Measurements from ENCODE around the gene MRPL39.

MRPL39 gene

DNA sequence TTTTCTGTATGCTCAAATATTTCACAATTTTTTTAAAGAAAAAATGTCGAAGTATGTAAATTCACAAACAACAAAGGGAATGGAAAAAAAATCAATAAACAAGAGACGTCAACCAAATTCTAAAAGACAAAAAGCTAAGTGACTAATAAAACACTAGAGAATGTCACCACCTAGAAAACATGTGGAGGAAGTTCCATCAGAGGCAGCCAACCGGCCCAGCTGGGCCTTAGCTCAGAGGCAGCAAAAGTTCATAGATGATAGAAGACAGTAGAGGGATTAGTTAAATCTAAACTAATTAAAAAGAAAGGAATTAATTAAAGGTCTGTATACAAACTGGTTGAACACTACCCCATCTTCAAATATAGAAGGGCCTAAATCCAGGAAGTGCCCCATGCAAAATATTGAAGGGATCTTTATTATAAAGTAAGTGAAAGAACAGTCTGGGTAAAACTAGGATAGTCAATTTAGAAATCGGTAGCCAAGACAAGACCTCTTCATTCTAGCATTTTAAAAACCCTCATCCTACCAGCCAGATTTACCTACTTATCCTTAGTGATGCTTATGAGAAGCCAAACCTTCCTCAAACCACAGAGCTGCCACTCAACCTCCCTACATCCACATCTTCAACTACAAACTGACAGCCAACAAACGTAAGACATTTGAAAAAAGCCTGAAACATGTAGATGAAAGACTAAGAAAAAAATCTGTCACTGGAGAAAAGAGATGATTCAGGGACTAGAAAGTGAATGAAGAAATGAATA, 23.7 kb downstream of the MRPL39 start:
- H3K4me3 ChIP-seq (ENCODE audit: low read depth, low read length) = no peak overlapping the region
- DNase-seq (ENCODE audit: low read depth) = no peak
- TF ChIP-seq, protein P1, sequence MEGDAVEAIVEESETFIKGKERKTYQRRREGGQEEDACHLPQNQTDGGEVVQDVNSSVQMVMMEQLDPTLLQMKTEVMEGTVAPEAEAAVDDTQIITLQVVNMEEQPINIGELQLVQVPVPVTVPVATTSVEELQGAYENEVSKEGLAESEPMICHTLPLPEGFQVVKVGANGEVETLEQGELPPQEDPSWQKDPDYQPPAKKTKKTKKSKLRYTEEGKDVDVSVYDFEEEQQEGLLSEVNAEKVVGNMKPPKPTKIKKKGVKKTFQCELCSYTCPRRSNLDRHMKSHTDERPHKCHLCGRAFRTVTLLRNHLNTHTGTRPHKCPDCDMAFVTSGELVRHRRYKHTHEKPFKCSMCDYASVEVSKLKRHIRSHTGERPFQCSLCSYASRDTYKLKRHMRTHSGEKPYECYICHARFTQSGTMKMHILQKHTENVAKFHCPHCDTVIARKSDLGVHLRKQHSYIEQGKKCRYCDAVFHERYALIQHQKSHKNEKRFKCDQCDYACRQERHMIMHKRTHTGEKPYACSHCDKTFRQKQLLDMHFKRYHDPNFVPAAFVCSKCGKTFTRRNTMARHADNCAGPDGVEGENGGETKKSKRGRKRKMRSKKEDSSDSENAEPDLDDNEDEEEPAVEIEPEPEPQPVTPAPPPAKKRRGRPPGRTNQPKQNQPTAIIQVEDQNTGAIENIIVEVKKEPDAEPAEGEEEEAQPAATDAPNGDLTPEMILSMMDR (IDR thresholded peaks at IDR 0.05; ENCODE audit: low read depth, low read length, missing control alignments) = no peak

DNA sequence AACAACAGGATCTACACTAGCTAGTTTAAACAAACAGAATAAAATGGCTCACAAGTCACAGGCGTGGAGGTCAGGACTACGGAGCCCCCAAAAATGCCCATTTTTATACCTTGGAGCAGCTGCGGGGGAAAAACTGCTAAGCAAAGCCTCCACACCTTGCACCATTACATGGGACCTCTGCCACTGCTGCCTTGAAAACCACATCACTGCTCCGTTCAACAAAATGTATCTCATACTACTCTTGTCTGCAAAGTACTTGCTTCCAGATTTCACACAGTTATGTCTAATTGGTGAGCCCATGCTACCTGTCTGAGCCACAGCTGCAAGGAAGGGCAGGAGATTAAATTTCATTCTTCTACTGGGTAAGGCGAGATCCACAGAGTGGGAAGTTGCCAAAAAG, 24.4 kb downstream of the MRPL39 start:
- DNase-seq (ENCODE audit: low read depth) = no peak
- TF ChIP-seq, protein P1 (IDR thresholded peaks at IDR 0.05; ENCODE audit: low read depth, low read length, missing control alignments) = no peak
- H3K4me3 ChIP-seq (ENCODE audit: low read depth, low read length) = no peak overlapping the region

GRCh38 chr21:25582164-25582790, 25.0 kb downstream of the MRPL39 start:
- no peak for DNase-seq (ENCODE audit: low read depth)
- no peak overlapping the region for H3K4me3 ChIP-seq (ENCODE audit: low read depth, low read length)
- TF ChIP-seq, protein P1 (IDR thresholded peaks at IDR 0.05; ENCODE audit: low read depth, low read length, missing control alignments) = no peak

GRCh38 chr21:25581582-25581981, 25.7 kb downstream of the MRPL39 start:
- no peak for DNase-seq (ENCODE audit: low read depth)
- H3K4me3 ChIP-seq (ENCODE audit: low read depth, low read length) = no peak overlapping the region
- TF ChIP-seq, protein P1 (IDR thresholded peaks at IDR 0.05; ENCODE audit: low read depth, low read length, missing control alignments) = no peak

DNA sequence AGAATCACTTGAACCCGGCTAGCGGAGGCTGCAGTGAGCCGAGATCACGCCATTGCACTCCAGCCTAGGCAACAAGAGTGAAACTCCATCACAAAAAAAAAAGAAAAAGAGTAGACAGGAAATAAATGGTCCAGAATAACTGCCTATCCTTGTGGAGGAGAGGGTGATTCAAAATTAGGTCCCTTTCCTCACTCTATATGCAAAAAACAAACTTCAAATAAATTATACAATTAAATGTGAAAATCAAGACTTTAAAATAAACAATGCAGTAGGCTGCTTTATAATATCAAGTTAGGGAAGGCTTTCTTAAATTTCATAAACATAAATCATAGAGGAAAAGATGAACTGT, 26.4 kb downstream of the MRPL39 start:
- DNase-seq (ENCODE audit: low read depth) = no peak
- TF ChIP-seq, protein P1 (IDR thresholded peaks at IDR 0.05; ENCODE audit: low read depth, low read length, missing control alignments) = no peak
- H3K4me3 ChIP-seq (ENCODE audit: low read depth, low read length) = no peak overlapping the region

GRCh38 chr21:25579226-25580013, 27.9 kb downstream of the MRPL39 start:
- TF ChIP-seq, protein P1 (IDR thresholded peaks at IDR 0.05; ENCODE audit: low read depth, low read length, missing control alignments) = no peak
- no peak overlapping the region for H3K4me3 ChIP-seq (ENCODE audit: low read depth, low read length)
- no peak for DNase-seq (ENCODE audit: low read depth)
